Fibroblast of skin of back (primary cell): ENCODE measurements around the gene KDELR1.
"Not testable (repeated sequence)": the region's sequence is repeated elsewhere in the genome, so short reads cannot be mapped to it uniquely, and the experiment has no call there.

Experiments used
- DNase-seq: peaks from one replicate; pipeline ENCODE4 v3.0.0-alpha.2; 2013

Gene KDELR1

DNA sequence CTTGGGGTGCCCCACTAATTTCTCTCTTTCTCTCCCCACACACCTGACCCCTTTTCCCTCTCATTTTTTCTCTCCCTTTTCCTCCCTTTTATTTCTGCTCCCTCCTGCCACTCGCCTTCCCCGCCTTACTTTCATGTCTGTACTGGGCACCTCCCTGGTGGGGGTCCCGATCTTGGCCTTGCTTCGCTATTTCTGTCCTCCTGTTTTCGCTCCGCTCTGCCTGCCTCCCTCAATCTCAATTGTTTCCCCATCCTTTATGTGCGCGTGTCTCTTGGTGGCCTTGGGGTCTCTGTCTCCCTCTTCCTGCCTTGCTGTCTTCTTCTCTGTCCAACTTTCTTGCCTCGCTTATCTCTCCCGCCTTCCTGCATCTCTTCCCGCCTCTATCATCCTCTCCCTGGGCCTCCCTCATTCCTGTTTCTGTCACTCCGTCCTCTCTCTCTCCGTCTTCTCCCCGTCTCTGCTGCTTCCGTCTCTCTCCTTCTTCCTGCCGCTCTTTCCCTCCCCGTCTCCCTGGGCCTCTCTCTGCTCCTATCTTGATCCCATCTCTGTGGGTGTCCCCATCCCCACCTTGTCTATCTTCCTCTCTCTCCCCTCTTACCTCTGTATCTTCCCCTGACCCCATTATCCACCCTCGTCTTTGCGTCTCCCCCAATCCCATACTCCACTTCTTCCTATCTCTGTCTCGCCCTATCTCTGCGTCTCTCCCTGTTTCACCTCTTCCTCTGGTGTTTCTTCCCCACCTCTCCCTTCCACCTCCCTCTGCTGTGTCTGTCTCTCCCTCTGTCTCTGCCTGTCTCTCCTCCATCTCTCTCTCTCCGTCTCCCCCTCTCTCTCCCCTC lies 6.1 kb upstream of the KDELR1 start:
- no peak for DNase-seq

DNA sequence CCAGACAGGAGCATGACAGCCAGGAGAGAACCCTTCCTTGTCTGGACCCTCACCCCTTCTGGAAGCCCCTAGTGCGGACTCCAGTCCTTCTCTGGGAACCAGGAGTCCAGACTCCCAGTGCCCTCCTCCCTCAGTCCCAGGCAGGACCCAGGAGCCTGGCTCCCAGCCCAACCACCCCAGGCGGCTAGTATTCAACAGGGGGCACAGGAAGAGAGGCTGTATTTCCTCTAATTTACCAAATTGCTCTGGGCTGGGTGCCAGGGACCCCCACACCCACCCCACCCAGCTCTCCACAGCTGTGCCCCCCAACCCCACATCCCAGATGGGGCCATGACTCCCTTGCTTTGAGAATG lies 5.4 kb upstream of the KDELR1 start:
- no peak for DNase-seq

DNA sequence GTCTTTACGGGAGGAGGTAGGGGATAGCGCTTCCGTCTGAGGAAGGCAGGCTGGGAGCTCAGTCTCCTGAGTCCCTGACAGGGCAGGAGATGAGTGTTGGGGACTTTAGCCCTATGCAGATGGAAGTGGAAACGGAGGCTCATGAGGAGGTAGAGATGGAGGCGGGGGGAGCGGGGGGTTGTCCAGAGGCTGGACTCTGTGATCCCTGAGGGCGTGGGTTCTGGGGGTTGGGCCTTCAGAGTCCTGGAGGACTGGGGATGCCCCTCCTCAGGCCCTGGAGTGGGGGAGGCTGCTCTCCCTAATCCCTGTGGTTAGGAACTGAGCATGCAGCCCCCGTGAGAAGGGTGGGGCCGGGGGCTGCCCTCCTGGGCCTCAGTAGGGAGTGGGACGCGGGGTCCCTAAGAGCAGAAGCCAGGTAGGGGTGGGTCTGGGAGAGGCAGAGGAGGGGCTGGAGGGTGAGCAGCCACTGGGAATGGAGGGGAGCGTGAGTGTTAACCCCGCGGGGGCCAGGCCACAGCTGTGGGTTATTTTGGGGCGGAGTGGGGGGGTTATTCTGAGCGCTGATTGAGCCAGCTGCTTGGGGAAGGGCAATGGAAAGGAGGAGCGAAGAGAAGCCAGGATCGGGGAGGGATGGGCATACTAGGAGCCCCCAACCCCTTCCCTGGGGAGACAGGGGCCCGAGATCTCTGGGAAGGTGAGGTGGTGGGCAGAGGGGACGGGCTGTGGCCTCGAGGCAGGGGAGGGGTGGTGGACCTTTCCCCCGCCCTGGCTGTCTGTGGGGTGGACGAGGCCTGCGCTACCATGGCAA lies 4.9 kb upstream of the KDELR1 start:
- DNase-seq: no peak

DNA sequence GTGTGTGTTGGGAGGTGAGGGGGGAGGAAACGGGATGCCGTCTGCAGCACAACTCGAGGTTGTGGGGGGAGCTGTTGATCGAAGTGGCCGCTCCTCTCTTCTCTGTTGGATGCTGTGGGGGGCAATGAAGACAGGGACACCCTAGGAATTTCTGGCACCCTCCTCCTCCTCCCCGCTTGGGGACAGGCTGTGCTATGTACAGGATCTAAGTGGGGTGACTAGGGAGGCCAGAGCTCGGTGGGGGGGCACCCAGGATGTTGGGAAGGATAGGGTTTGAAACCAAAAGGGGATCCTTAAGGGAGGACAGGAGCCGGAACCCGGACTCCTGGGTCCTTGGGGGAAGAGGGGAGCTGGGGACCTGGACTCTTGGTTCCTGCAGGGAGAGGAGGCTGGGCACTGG lies 4.1 kb upstream of the KDELR1 start:
- no peak for DNase-seq

GRCh38 chr19:48395170-48395455 lies 3.8 kb upstream of the KDELR1 start:
- DNase-seq: no peak

GRCh38 chr19:48394331-48395169 lies 3.2 kb upstream of the KDELR1 start:
- no peak for DNase-seq

GRCh38 chr19:48393559-48394330 lies 2.4 kb upstream of the KDELR1 start, which contains the start of gene GRIN2D:
Gene GRIN2D, plus strand, starts transcription at chr19:48393668. Its CDS starts 4,725 bp downstream, at chr19:48398393.
- DNase-seq: peak; percentile 41

GRCh38 chr19:48392860-48393558 lies 1.7 kb upstream of the KDELR1 start:
- DNase-seq: no peak

DNA sequence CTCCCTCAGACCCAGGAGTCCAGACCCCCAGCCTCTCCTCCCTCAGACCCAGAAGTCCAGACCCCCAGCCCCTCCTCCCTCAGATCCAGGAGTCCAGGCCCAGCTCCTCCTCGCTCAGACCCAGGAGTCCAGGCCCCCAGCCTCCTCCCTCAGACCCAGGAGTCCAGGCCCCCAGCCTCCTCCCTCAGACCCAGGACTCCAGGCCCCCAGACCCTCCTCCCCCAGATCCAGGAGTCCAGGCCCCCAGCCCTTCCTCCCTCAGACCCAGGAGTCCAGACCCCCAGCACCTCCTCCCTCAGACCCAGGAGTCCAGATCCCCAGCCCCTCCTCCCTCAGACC lies 624 bp upstream of the KDELR1 start:
- DNase-seq: not testable (repeated sequence)

- peak; percentile 64 for DNase-seq
Measured at GRCh38 chr19:48390188-48391099, 907 bp downstream of the KDELR1 start.

- no peak for DNase-seq
Measured at GRCh38 chr19:48386981-48387380, 4.4 kb downstream of the KDELR1 start.

GRCh38 chr19:48385461-48386087 lies 5.8 kb downstream of the KDELR1 start:
- no peak for DNase-seq

DNA sequence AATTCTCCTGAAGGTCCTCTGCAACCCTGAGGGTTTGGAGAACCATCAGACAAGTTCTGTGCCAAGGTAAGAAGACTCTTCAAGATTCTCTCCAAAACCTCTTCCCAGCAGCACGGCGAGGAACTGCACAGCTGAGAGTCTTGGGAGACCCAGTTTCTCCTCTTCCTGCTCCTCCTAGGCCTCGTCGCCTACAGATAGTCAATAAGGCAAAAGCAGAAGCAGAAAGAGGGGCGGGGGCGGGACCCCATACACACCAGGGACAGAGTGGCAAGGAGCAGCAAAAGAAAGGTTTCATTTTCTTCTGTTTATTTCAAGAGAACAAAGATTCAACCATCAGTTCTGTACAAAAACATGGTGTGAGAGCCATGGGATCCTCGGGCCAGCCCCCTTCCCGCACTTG lies 9.1 kb downstream of the KDELR1 start:
- no peak for DNase-seq

- no peak for DNase-seq
Measured at GRCh38 chr19:48381178-48381950, 10.0 kb downstream of the KDELR1 start.

- no peak for DNase-seq
Measured at GRCh38 chr19:48379058-48379457, 12.3 kb downstream of the KDELR1 start.

GRCh38 chr19:48378194-48378570 lies 13.2 kb downstream of the KDELR1 start:
- DNase-seq: no peak

- no peak for DNase-seq
Measured at GRCh38 chr19:48373567-48373966, 17.8 kb downstream of the KDELR1 start.

DNA sequence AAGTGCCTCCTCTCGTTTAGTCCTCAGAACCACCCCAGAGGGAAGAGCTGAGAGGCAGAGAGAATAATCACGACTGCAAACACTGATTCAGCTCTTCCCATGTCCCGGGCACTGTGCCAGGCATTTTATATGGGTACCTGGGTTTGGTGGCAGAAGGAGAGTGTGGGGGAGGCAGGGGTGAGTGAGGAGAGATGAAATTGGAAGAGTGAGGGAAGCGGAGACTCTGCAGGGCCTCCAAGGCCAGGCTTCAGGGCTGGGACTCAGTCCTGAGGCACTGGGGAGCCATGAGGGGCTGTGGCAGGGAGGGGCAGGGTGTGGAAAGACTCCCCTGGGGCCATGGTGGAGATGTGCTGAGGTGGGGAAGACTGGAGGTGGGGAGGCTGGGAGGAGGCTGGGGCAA lies 18.4 kb downstream of the KDELR1 start:
- DNase-seq: no peak

GRCh38 chr19:48371771-48372170 lies 19.6 kb downstream of the KDELR1 start:
- not testable (repeated sequence) for DNase-seq
